NCI-H2107 (cell line): ENCODE data around the gene ZNF302.
"Not testable (repeated sequence)": the region's sequence is repeated elsewhere in the genome, so short reads cannot be mapped to it uniquely, and the experiment has no call there.

ENCODE experiments used
- DNase-seq: peaks from one replicate; lab custom pipeline; 2025; lab: John Stamatoyannopoulos, UW

The ZNF302 gene

GRCh38 chr19:34677386-34678084, at the start of gene ZNF302:
Gene ZNF302, plus strand, starts transcription at chr19:34677678. Its CDS starts 1,127 bp downstream, at chr19:34678805.
- DNase-seq = peak; percentile 92

- DNase-seq = no peak
Measured at GRCh38 chr19:34633802-34634201, 43.7 kb upstream of the ZNF302 start.

- DNase-seq = peak; percentile 53
Measured at GRCh38 chr19:34639491-34640085, 37.9 kb upstream of the ZNF302 start.

GRCh38 chr19:34642241-34642640, 35.2 kb upstream of the ZNF302 start:
- no peak for DNase-seq

- DNase-seq = no peak
Measured at GRCh38 chr19:34644991-34645461, 32.5 kb upstream of the ZNF302 start.

- no peak for DNase-seq
Measured at GRCh38 chr19:34645551-34645950, 31.9 kb upstream of the ZNF302 start.

- no peak for DNase-seq
Measured at GRCh38 chr19:34649886-34650543, 27.5 kb upstream of the ZNF302 start.

GRCh38 chr19:34651747-34652146, 25.7 kb upstream of the ZNF302 start:
- no peak for DNase-seq

GRCh38 chr19:34654796-34655195, 22.7 kb upstream of the ZNF302 start:
- DNase-seq = no peak

GRCh38 chr19:34655651-34656050, 21.8 kb upstream of the ZNF302 start:
- no peak for DNase-seq

- no peak for DNase-seq
Measured at GRCh38 chr19:34661357-34661756, 16.1 kb upstream of the ZNF302 start.

GRCh38 chr19:34662919-34663318, 14.6 kb upstream of the ZNF302 start:
- DNase-seq = no peak

GRCh38 chr19:34664168-34664567, 13.3 kb upstream of the ZNF302 start:
- no peak for DNase-seq

- DNase-seq = no peak
Measured at GRCh38 chr19:34664870-34665269, 12.6 kb upstream of the ZNF302 start.

GRCh38 chr19:34665275-34665674, 12.2 kb upstream of the ZNF302 start:
- DNase-seq = not testable (repeated sequence)

- no peak for DNase-seq
Measured at GRCh38 chr19:34666200-34666957, 11.1 kb upstream of the ZNF302 start.

- no peak for DNase-seq
Measured at GRCh38 chr19:34666958-34667265, 10.6 kb upstream of the ZNF302 start.

- DNase-seq = no peak
Measured at GRCh38 chr19:34667349-34668076, 10.0 kb upstream of the ZNF302 start.

GRCh38 chr19:34668077-34668689, 9.3 kb upstream of the ZNF302 start:
- DNase-seq = not testable (repeated sequence)

GRCh38 chr19:34668690-34669089, 8.8 kb upstream of the ZNF302 start:
- DNase-seq = not testable (repeated sequence)

- DNase-seq = no peak
Measured at GRCh38 chr19:34669305-34669704, 8.2 kb upstream of the ZNF302 start.
